ENCODE measurements around the gene BCL2L11.

DNA sequence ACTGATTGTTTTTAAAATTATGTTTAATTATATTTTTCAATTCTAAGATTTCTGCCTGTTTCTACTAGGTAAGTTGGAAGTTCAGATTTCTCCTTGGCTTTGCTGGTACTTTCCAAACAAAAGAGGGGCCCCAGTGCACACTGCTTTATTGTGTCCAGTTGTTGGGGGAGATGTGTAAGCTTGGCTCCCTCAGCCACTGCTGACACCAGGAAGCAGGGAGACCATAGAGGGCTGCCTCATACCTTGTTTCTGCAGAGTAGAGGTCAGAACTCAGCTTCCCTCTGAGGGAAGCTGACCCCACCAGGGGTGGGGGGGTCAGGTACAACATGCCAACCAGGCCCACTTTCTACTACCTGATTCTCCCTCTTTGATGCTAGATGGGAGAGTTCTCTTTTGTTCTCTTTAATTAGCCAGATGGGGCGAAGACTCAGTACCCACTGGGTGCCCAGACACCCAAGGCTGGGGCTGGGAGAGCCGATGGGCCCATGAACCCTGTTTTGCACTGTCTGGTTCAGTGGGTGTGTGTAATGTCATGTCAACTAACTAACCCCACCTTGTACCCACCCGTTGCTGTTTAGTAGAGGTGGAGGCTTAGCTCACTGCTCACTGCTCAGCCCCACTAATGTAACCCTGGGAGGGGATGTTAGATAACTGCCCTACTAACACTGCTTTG lies 14.7 kb downstream of the BCL2L11 start:
- TF ChIP-seq ISL1 (CRISPR knock-in tag; IDR thresholded peaks at IDR 0.05) (no peak), PATZ1 (CRISPR knock-in tag; IDR thresholded peaks at IDR 0.05; ENCODE audit: borderline replicate concordance) (no peak), GLIS3 (CRISPR knock-in tag; IDR thresholded peaks at IDR 0.05) (no peak), CSRNP3 (CRISPR knock-in tag; IDR thresholded peaks at IDR 0.05) (no peak), CREB5 (CRISPR knock-in tag; IDR thresholded peaks at IDR 0.05; ENCODE audit: low read depth) (no peak), CSDC2 (CRISPR knock-in tag; IDR thresholded peaks at IDR 0.05) (no peak), BACH2 (CRISPR knock-in tag; IDR thresholded peaks at IDR 0.05; ENCODE audit: borderline replicate concordance) (no peak), ZFP30 (CRISPR knock-in tag; IDR thresholded peaks at IDR 0.05) (no peak), ZNF8 (CRISPR knock-in tag; IDR thresholded peaks at IDR 0.05) (no peak)
